A549 treated with DMSO at 1 μM for 4 hours (cell line): ENCODE measurements around the gene SSBP2. TPM values are rescaled to one million over a fixed set of nuclear protein-coding genes. Genes with fewer than 3 reads are reported as not detected.

ENCODE experiments used
- total RNA-seq: library from RNA; stranded (reverse); fragments of 200-300 nt; extraction: Qiagen RNA extraction; gene quantifications from 5 replicates; pipeline ENCODE4 v1.2.3, GENCODE V29; 2022; ENCODE audit warnings: low read depth

Gene SSBP2
- 7.5 to 9.6 TPM (median 8.7 TPM) in 5 replicates for total RNA-seq

GRCh38 chr5:81751009-81751835, at the start of gene SSBP2:
SSBP2 (minus strand) TSS chr5:81751097; CDS start chr5:81751042, 55 bp downstream.

DNA sequence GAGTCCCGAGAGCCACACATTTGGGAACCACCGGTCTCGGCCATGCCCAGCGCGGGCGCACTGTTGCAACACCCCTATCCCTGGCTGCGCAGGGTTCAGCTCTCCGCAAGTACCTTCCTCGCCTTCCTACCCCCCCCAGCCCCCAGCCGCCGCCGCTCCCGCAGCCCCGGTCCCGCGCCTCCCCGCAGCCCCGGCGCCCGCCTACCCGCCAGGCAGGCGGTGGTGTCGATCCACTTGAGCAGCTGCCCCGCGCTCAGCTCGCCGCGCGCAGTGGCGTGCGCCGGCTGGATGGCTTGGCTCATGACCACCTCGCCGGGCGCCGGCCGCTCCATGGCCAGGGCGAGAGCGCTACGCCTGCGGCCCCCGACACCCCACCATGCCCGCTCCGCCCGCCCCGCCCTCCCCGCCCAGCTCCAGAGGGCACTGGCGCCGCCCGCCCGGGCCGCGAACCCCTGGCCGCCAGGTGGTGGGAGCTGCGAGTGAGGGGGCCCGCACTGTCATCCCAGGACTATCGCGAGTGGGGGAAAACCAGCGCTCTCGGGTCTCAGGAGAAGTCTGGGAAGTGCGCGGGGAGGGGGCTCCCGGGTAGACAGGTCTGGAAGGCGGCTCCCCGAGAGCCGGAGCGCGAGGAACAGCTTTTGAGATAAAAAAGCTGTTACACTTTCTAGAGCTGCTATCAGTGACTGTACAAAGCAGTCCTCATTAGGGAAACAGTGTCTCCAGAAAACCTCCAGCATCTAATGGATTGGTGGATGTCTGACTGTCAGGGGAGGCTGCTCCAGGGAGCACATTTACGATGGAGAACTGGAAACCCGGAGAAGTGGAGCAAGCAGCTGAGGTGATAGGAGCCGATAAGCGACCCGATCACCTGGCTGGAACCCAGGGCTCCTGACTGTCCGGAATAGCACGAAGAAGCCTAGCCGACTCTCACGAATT, 356.8 kb downstream of the SSBP2 start, which contains the start of gene ACOT12:
Gene ACOT12 (minus strand): TSS at position 352 of the 936 bp plus-strand sequence. CDS start 20 bp downstream, at position 332.

Other genes starting within 250 kb of the SSBP2 start
- 6.8 to 9.3 TPM (median 8.5 TPM) in 5 replicates for gene ATG10, start 220.9 kb upstream of the SSBP2 start, total RNA-seq